Measurements from ENCODE around the gene CCDC127. TPM values are rescaled to one million over a fixed set of nuclear protein-coding genes. Genes with fewer than 3 reads are reported as not detected.
A peak's percentile ranks its signal among the peaks of the same experiment; 100 is the strongest.

The CCDC127 gene
- total and polyA plus RNA-seq, 4 donors, result 1.1 to 2.6 (median 2.1) TPM

DNA sequence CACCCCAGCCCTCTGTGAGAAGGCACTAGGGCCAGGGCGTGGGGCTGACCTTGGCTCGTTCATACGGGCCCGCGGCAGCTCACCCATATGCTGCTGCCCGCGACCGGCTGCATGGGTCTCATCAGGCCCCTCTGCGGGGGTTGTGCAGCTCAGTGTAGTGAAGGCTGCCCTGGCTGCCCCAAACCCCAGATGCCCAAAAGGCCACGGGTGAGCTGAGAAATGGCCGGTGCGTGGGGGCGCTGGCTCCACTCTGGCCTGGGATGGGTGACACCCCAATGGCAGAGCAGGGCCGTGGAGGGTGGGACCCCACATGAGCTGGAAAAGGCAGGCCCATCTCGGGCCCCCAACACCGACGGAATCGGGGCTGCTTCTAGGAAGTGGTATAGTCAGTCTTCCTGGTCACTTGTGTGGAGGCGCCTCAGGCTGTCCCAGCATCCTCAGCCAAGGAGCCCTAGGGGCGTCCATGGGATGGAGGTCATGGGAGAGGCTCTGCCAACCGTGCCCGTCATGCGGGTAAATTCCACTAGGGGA is 46.1 kb downstream of the CCDC127 start (continued):
- TF ChIP-seq, protein P1, sequence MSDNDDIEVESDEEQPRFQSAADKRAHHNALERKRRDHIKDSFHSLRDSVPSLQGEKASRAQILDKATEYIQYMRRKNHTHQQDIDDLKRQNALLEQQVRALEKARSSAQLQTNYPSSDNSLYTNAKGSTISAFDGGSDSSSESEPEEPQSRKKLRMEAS (IDR thresholded peaks at IDR 0.05), result no peak

DNA sequence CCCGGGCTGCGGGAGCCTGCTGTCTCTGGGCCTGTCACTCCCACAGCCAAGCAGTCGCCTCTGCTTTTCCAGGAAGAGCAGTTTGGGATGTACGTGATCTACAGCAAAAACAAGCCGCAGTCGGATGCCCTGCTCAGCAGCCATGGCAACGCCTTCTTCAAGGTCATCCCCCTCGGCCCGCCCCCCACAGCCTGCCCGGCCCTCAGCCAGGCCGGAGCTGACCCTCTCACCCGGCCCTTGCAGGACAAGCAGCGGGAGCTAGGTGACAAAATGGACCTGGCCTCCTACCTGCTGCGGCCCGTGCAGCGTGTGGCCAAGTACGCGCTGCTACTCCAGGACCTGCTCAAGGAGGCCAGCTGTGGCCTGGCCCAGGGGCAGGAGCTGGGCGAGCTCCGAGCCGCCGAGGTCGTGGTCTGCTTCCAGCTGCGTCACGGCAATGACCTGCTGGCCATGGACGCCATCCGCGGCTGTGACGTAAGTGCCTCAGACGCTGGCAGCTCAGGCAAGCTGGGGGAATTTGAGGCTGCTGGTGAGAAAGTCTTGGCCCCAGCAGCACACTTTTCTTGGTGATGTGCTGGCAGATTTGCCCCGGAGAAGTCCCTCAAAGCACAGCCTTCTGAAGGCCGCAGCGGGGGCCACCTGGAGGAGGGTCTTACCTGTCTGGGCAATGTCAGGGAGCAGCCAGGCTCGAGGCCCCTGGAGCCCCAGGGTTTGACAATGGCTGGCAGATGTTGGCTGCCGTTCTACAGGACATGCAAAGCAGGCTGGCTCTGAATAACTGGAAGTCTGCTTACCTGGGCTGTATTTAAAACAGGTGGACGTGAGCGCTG is 46.8 kb downstream of the CCDC127 start:
- WGBS, result 78% methylated on average over 37 of the region's 37 CpGs
- Histone ChIP-seq H3K27me3 (ENCODE audit: control insufficient read depth in 4 of 4, insufficient read depth in 4 of 4, low read length in 3 of 4) (peaks cover 0 to 3% (median 0%) of the 10 kb centered on the region in 4 donors), H3K9ac (ENCODE audit: low read depth in 1 of 2, low read length in 2 of 2) (no peak overlapping the region), H3K9me3 (ENCODE audit: control insufficient read depth in 4 of 4, low read length in 3 of 4) (no peaks in the 10 kb centered on the region), H3K4me3 (ENCODE audit: low read depth in 1 of 3, low read length in 3 of 3) (no peak overlapping the region), H3K27ac (ENCODE audit: low read depth in 1 of 2, low read length in 2 of 2) (peak overlapping the region in 1 of 2 donors; percentile 62), H3K4me1 (ENCODE audit: control insufficient read depth in 4 of 4, insufficient read depth in 4 of 4, low read length in 3 of 4) (no peaks in the 10 kb centered on the region), H3K36me3 (ENCODE audit: control insufficient read depth in 4 of 4, insufficient read depth in 3 of 4, low read depth in 1 of 4, low read length in 3 of 4) (no peaks in the 10 kb centered on the region)
- no peak for TF ChIP-seq JUND (IDR thresholded peaks at IDR 0.05)
- peak; percentile 54 to 62 for TF ChIP-seq RXRA (IDR thresholded peaks at IDR 0.05)
- no peak for DNase-seq (ENCODE audit: low spot score)

DNA sequence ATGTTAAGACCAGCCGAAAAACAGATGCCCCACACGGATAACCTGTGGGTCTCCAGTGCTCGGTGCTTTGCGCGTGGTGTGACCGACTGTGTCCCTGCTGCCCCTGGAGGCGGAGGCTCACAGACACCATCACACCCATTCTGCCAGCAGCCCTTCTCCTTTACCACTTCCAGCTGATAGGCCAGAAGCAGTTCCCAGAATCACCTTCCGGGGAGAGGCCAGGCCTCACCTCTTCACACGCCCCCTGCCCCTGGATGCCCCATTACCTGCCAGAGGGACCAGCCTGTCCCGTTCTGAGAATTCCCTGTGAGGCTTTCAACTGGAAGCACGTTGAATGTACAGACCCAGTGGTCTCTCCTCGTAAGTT is 48.2 kb downstream of the CCDC127 start:
- Histone ChIP-seq H3K4me1 (ENCODE audit: control insufficient read depth in 4 of 4, insufficient read depth in 4 of 4, low read length in 3 of 4) (no peaks in the 10 kb centered on the region), H3K4me3 (ENCODE audit: low read depth in 1 of 3, low read length in 3 of 3) (no peak overlapping the region), H3K9me3 (ENCODE audit: control insufficient read depth in 4 of 4, low read length in 3 of 4) (no peaks in the 10 kb centered on the region), H3K36me3 (ENCODE audit: control insufficient read depth in 4 of 4, insufficient read depth in 3 of 4, low read depth in 1 of 4, low read length in 3 of 4) (no peaks in the 10 kb centered on the region), H3K9ac (ENCODE audit: low read depth in 1 of 2, low read length in 2 of 2) (no peak overlapping the region), H3K27ac (ENCODE audit: low read depth in 1 of 2, low read length in 2 of 2) (peak overlapping the region in 1 of 2 donors; percentile 62), H3K27me3 (ENCODE audit: control insufficient read depth in 4 of 4, insufficient read depth in 4 of 4, low read length in 3 of 4) (peaks cover 0 to 3% (median 0%) of the 10 kb centered on the region in 4 donors)
- TF ChIP-seq, protein P1 (IDR thresholded peaks at IDR 0.05), result no peak
- no peak for TF ChIP-seq YY1 (IDR thresholded peaks at IDR 0.05)
- no peak for TF ChIP-seq RXRA (IDR thresholded peaks at IDR 0.05)
- TF ChIP-seq TAF1 (conservative IDR thresholded peaks at IDR 0.05), result no peak
- no peak for TF ChIP-seq FOXA2 (IDR thresholded peaks at IDR 0.05)
- TF ChIP-seq, protein P2, sequence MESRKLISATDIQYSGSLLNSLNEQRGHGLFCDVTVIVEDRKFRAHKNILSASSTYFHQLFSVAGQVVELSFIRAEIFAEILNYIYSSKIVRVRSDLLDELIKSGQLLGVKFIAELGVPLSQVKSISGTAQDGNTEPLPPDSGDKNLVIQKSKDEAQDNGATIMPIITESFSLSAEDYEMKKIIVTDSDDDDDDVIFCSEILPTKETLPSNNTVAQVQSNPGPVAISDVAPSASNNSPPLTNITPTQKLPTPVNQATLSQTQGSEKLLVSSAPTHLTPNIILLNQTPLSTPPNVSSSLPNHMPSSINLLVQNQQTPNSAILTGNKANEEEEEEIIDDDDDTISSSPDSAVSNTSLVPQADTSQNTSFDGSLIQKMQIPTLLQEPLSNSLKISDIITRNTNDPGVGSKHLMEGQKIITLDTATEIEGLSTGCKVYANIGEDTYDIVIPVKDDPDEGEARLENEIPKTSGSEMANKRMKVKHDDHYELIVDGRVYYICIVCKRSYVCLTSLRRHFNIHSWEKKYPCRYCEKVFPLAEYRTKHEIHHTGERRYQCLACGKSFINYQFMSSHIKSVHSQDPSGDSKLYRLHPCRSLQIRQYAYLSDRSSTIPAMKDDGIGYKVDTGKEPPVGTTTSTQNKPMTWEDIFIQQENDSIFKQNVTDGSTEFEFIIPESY (IDR thresholded peaks at IDR 0.05), result no peak
- no peak for TF ChIP-seq EGR1 (IDR thresholded peaks at IDR 0.05; ENCODE audit: low read depth in 2 of 2)
- TF ChIP-seq, protein P3, sequence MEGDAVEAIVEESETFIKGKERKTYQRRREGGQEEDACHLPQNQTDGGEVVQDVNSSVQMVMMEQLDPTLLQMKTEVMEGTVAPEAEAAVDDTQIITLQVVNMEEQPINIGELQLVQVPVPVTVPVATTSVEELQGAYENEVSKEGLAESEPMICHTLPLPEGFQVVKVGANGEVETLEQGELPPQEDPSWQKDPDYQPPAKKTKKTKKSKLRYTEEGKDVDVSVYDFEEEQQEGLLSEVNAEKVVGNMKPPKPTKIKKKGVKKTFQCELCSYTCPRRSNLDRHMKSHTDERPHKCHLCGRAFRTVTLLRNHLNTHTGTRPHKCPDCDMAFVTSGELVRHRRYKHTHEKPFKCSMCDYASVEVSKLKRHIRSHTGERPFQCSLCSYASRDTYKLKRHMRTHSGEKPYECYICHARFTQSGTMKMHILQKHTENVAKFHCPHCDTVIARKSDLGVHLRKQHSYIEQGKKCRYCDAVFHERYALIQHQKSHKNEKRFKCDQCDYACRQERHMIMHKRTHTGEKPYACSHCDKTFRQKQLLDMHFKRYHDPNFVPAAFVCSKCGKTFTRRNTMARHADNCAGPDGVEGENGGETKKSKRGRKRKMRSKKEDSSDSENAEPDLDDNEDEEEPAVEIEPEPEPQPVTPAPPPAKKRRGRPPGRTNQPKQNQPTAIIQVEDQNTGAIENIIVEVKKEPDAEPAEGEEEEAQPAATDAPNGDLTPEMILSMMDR (IDR thresholded peaks at IDR 0.05; ENCODE audit: low read depth, low read length, missing input control), result no peak
- no peak for TF ChIP-seq RAD21 (IDR thresholded peaks at IDR 0.05)
- TF ChIP-seq, protein P4, sequence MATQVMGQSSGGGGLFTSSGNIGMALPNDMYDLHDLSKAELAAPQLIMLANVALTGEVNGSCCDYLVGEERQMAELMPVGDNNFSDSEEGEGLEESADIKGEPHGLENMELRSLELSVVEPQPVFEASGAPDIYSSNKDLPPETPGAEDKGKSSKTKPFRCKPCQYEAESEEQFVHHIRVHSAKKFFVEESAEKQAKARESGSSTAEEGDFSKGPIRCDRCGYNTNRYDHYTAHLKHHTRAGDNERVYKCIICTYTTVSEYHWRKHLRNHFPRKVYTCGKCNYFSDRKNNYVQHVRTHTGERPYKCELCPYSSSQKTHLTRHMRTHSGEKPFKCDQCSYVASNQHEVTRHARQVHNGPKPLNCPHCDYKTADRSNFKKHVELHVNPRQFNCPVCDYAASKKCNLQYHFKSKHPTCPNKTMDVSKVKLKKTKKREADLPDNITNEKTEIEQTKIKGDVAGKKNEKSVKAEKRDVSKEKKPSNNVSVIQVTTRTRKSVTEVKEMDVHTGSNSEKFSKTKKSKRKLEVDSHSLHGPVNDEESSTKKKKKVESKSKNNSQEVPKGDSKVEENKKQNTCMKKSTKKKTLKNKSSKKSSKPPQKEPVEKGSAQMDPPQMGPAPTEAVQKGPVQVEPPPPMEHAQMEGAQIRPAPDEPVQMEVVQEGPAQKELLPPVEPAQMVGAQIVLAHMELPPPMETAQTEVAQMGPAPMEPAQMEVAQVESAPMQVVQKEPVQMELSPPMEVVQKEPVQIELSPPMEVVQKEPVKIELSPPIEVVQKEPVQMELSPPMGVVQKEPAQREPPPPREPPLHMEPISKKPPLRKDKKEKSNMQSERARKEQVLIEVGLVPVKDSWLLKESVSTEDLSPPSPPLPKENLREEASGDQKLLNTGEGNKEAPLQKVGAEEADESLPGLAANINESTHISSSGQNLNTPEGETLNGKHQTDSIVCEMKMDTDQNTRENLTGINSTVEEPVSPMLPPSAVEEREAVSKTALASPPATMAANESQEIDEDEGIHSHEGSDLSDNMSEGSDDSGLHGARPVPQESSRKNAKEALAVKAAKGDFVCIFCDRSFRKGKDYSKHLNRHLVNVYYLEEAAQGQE (IDR thresholded peaks at IDR 0.05), result no peak
- DNase-seq (ENCODE audit: low spot score), result no peak
- 81% methylated on average over 12 of the region's 12 CpGs for WGBS
